Measurements from ENCODE around the gene NENF.

DNA sequence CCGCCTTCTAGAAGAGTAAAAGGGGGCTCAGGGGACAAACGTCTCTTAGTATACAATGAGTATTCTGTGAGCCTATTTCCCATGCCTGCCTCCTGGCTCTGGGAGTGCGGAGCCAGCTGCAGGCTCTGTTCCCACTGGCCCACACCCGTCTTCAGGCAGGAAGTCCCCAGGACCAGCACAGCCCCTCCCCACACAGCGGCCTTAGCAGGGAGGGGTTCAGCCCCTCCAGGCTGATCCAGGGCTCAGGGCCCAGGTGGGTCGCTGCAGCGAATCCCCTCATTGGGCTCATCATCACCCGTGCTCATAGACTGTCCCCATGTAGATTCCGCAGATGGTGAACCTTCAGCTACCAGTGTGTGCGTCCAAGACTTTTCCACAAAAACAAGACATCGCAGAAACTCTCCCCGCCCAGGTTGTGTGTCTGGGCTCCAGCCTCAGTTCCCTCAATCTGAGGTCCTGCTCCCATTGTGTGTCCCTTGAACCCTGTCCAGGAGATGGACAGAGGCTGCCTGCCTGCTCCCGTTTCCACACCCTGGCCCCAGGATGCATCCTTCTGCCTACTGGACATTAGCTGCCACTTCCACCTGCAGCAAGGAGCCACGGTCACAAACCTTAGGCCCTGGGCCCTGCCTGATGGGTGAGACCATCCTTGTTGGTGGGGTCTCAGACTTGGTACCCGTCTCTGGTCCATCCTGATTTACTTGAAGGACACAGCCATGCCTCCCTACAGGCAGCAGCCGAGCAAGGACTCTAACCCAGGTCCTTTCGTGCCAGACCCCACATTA, 39.4 kb downstream of the NENF start:
- TF ChIP-seq POLR2A (IDR thresholded peaks at IDR 0.05) = no peak
- TF ChIP-seq, protein P1, sequence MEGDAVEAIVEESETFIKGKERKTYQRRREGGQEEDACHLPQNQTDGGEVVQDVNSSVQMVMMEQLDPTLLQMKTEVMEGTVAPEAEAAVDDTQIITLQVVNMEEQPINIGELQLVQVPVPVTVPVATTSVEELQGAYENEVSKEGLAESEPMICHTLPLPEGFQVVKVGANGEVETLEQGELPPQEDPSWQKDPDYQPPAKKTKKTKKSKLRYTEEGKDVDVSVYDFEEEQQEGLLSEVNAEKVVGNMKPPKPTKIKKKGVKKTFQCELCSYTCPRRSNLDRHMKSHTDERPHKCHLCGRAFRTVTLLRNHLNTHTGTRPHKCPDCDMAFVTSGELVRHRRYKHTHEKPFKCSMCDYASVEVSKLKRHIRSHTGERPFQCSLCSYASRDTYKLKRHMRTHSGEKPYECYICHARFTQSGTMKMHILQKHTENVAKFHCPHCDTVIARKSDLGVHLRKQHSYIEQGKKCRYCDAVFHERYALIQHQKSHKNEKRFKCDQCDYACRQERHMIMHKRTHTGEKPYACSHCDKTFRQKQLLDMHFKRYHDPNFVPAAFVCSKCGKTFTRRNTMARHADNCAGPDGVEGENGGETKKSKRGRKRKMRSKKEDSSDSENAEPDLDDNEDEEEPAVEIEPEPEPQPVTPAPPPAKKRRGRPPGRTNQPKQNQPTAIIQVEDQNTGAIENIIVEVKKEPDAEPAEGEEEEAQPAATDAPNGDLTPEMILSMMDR (IDR thresholded peaks at IDR 0.05) = no peak
